H1 (cell line): Measurements from ENCODE around the gene VIT. TPM values are rescaled to one million over a fixed set of nuclear protein-coding genes. Genes with fewer than 3 reads are reported as not detected.

ENCODE experiments used
- ATF3 ChIP-seq: IDR thresholded peaks from 2 replicates; pipeline ENCODE4 v1.6.1; 2011; ENCODE audit warnings: low read depth, mild to moderate bottlenecking, low read length; ENCODE audit not compliant: insufficient read depth
- CTCF ChIP-seq, 3 experiments: IDR thresholded peaks; 1 replicate in 2 of 3; 2 replicates in 1 of 3; pipeline versions ENCODE4 v1.5.1 to v1.6.1; 2011; ENCODE audit warnings: low read length in 3 of 3, mild to moderate bottlenecking in 3 of 3, inconsistent platforms in 2 of 3, low read depth in 1 of 3, moderate library complexity in 1 of 3; ENCODE audit not compliant: insufficient read depth in 1 of 3; ENCODE audit errors: control extremely low read depth in 1 of 3
- EP300 ChIP-seq, 2 experiments: IDR thresholded peaks; 1 replicate in 1 of 2; 2 replicates in 1 of 2; pipeline ENCODE4 v1.6.1; 2011 to 2012; ENCODE audit warnings: low read depth in 2 of 2, low read length in 2 of 2, mild to moderate bottlenecking in 2 of 2, borderline replicate concordance in 1 of 2, inconsistent platforms in 1 of 2, moderate library complexity in 1 of 2
- KDM1A ChIP-seq: fragments of 200-600, 300-600 bp; sonication (generic); IDR thresholded peaks from 2 replicates; pipeline ENCODE4 v1.7.1; 2016; ENCODE audit warnings: mild to moderate bottlenecking, low read length, borderline replicate concordance
- SP2 ChIP-seq: IDR thresholded peaks from 2 replicates; pipeline ENCODE4 v1.6.1; 2012; ENCODE audit warnings: mild to moderate bottlenecking, low read length, inconsistent platforms
- SP4 ChIP-seq: IDR thresholded peaks from 2 replicates; pipeline ENCODE4 v1.6.1; 2012; ENCODE audit warnings: low read length, inconsistent platforms
- TEAD4 ChIP-seq: IDR thresholded peaks from 2 replicates; pipeline ENCODE4 v1.6.1; 2012; ENCODE audit warnings: low read depth, low read length, inconsistent platforms, mixed read lengths
- YY1 ChIP-seq: IDR thresholded peaks from 2 replicates; pipeline ENCODE4 v1.6.1; 2011; ENCODE audit warnings: low read depth, mild to moderate bottlenecking, low read length
- polyA plus RNA-seq, 7 experiments: library from polyadenylated mRNA; depleted of rRNA in 3 of 7; stranded (reverse) in 5 of 7; unstranded in 2 of 7; fragments of >200 nt in 5 of 7; fragments of 200-250 nt in 2 of 7; gene quantifications; 1 replicate in 5 of 7; 2 replicates in 1 of 7; 4 replicates in 1 of 7; pipeline versions ENCODE4 v1.2.1 to v1.2.3, GENCODE V29; 2011 to 2013; ENCODE audit warnings: missing spikeins in 2 of 7, mixed read lengths in 2 of 7
- total RNA-seq: library from RNA; stranded (reverse); fragmentation: NEBNext Ultra II Directional; extraction: Animal tissue kit (Norgen Biotek cat#: 25700); gene quantifications from 2 replicates; pipeline ENCODE4 v1.2.1, GENCODE V29; 2021

VIT gene
- total and polyA plus RNA-seq, 2 of the 8 experiments (the other 6 are each of a cell fraction or from before 2014, with no cell fraction given): 0.03 TPM; not detected in 1

GRCh38 chr2:36797324-36798070, 101.0 kb downstream of the VIT start (continued):
- TF ChIP-seq CTCF (IDR thresholded peaks at IDR 0.05; ENCODE audit: control extremely low read depth in 1 of 3, insufficient read depth in 1 of 3, low read depth in 1 of 3, low read length in 3 of 3) (no peak), SP2 (no peak), EP300 (IDR thresholded peaks at IDR 0.05; ENCODE audit: borderline replicate concordance in 1 of 2, low read depth in 2 of 2, low read length in 2 of 2) (no peak), YY1 (no peak), TEAD4 (no peak), KDM1A (no peak), ATF3 (no peak), SP4 (no peak)
